ENCODE results near the gene RPLP2. TPM values are rescaled to one million over a fixed set of nuclear protein-coding genes. Genes with fewer than 3 reads are reported as not detected.

The RPLP2 gene
- total RNA-seq, 2 experiments from 2014 or later, result 2,941 to 2,963 TPM

DNA sequence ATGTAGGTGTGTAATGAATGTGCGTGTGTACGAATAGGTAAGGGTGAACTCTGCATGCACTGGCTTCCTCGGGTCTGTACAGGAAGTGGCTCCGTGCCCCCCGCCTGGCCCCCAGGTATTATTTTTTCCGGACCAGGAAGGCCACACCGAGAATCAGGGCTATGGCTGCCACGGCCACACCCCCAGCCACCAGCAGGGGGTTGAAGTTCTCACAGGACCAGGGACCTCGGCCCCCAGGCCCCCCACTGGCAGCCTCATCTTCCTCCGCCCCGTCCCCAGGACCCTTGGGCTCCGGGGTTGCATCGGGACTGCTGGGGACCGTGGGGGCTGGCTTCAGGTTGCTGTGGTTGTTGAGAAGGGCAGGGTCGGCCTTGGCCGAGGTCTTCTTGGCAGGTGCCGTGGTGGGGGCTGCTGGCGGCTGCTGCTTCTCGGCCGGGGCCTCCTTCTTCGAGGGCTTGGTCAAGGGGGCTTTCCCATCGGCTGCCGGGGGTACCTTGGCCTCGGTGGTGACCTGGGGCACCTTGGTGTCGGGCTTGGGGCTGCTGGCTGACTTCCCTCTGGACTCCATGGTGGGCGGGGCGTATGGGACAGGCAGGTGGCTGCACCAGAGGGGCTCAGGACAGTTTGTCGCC lies 21.6 kb upstream of the RPLP2 start:
- intact Hi-C loops (cut with micrococcal nuclease), result no loop called here
- peaks cover 12% of the 10 kb centered on the region for H3K36me3 Mint-ChIP-seq
- POLR2A ChIA-PET, result no interaction called here
- no peaks in the 10 kb centered on the region for H3K27me3 Mint-ChIP-seq
- H3K9me3 Mint-ChIP-seq, result no peaks in the 10 kb centered on the region
- no peak overlapping the region for H3K4me3 Mint-ChIP-seq
- H3K4me1 Mint-ChIP-seq (ENCODE audit: low read depth), result no peaks in the 10 kb centered on the region
- no peak for DNase-seq
- CTCF ChIA-PET, result no interaction called here
- H3K27ac Mint-ChIP-seq, result no peak overlapping the region

DNA sequence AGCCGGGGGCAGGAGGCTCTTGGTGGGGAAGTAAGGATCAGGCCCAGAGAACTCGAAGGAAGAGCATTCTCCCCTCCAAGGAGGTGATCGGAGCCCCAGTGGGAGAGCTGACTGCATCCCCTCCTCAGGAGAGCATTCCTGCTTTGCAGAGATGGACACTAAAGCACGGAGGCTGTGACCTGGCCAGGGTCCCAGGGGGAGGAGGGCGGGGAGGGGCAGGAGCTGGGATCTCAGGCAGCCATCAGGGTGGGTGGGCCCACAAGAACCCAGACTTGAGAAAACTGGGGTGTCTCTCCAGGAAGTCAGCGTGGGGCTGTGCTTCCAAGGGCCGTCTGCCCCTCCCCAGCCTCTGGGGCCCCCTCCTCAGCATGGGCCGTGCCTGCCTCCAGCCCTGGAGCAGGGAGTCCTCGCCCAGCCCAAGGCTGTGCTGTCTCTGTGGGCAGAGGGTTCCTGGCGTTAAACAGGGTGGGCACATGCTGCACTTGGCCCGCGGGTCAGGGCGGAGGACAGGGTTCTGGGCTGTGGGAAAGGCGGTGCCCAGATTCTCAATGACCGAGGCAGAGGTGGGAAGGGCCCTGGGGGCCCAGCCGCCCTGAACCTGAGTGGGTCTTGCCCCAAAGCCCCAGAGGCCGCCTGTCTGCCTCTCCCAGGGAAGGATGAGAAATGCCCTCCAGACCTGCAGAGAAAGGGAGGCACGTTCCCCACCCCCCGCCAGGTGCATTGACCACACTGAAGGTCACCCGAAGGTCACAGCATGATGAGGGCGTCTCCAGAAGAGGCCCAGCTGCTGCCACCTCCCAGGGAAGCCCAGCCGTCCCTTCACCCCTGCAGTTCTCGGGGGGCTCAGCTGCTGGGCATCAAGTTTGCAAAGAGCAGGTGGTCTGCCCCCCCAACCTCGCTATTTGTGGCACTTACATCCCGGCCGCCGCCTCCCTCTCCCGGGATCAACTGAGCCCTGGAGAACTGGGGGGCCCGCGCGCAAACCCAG lies 20.5 kb upstream of the RPLP2 start:
- peaks cover 12% of the 10 kb centered on the region for H3K36me3 Mint-ChIP-seq
- CTCF ChIA-PET, result interaction anchor here (1.0 kb wide), 1 partner anchor 20 kb away, joined by 3 read pairs; no protein-coding TSS in a partner anchor

DNA sequence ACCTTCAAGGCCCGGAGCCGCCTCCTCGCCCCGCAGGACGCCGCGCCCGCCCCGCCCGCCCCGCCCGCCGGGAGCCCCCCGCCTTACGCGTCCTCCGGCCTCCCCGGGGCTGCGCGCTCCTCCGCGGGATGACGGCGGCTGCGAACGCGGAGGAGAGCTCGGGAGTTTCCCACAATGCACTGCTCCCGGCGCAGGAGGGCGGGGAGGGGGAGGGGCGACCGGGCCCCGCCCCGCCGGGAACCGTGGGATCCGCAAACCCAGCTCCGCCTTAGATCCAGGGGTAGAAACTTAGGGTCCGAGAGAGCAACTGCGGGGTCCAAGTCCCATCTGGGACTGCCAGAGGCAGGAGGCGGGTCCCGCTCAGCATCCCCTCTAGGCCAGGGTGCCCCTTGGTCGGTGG lies 19.8 kb upstream of the RPLP2 start, which contains the start of gene CEND1:
Gene CEND1 (minus strand): TSS at position 148 of the 400 bp plus-strand sequence. CDS start 1,514 bp downstream, outside the sequence.
- intact Hi-C loops (cut with micrococcal nuclease), result loop anchor here (10.0 kb wide), 1 partner anchor 375 kb away; the partner anchor contains the start of gene SIGIRR
- H3K27ac Mint-ChIP-seq, result no peak within 1 kb of the TSS
- peaks cover 15% of the 10 kb centered on the region for H3K36me3 Mint-ChIP-seq
- peak; percentile 67 for DNase-seq
- H3K27me3 Mint-ChIP-seq, result no peaks in the 10 kb centered on the region
- POLR2A ChIA-PET, result interaction anchor here (0.9 to 1.4 kb wide), 5 partner anchors 12 to 41 kb away, joined by 3 to 5 read pairs (median 4); partner anchors contain the start of gene GATD1
- CTCF ChIA-PET, result no interaction called here
- H3K4me1 Mint-ChIP-seq (ENCODE audit: low read depth), result peaks cover 2% of the 10 kb centered on the region
- H3K9me3 Mint-ChIP-seq, result no peaks in the 10 kb centered on the region
- H3K4me3 Mint-ChIP-seq, result peak within 1 kb of the TSS; percentile 46

More for the DNA sequence above, 20.5 kb upstream of the RPLP2 start:
- intact Hi-C loops (cut with micrococcal nuclease), result no loop called here
- no peaks in the 10 kb centered on the region for H3K9me3 Mint-ChIP-seq
- no peak overlapping the region for H3K27ac Mint-ChIP-seq
- H3K4me3 Mint-ChIP-seq, result peak overlapping the region; percentile 46
- H3K27me3 Mint-ChIP-seq, result no peaks in the 10 kb centered on the region
- H3K4me1 Mint-ChIP-seq (ENCODE audit: low read depth), result no peaks in the 10 kb centered on the region
- DNase-seq, result no peak
- POLR2A ChIA-PET, result interaction anchor here (0.9 to 1.4 kb wide), 4 partner anchors 11 to 41 kb away, joined by 3 to 5 read pairs (median 4); partner anchors contain the start of gene GATD1

DNA sequence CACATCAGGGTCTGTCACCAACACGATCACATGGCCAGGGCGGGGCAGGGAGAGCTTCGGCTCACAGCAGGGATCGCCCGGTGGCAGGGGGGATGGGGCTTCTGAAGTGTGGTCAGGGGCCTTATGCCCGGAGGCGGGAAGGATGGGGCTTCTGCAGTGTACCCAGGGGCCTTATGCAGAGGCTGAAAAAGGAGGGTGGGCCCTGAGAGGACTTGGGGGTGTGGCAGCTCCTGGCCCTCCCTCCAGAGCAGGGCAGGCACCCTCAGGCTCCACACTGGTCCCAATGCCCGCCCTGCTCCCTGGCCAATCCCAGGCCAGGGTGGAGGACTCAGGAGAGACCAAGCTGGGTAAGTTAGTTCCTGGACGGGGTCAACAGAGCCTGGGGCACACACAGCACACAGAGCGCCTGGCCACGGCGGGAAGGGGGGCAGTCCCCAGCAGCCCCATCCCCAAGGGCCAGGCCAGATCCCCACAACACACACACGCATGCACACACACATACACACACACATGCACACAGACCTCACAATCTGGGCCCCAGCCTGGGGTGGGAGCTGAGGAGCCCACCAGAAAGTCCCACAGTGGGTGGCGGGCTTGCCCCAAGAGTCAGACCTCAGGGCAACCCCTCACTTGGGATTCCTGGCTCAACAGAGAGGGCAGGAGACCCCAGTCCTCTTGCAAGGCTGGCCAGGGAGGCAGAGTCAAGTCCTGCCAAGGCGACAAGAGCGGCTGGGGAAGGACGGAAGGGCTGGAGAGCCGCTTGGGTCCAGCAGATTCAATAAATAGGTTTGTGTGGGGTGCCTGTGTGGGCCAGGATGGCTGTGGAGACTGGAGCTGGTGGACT lies 18.8 kb upstream of the RPLP2 start:
- ChIA-PET POLR2A (interaction anchor here (1.2 to 1.4 kb wide), 2 partner anchors 15 to 42 kb away, joined by 3 to 4 read pairs; no protein-coding TSS in a partner anchor), CTCF (no interaction called here)
- H3K27me3 Mint-ChIP-seq, result no peaks in the 10 kb centered on the region
- H3K9me3 Mint-ChIP-seq, result no peaks in the 10 kb centered on the region
- intact Hi-C loops (cut with micrococcal nuclease), result loop anchor here (10.0 kb wide), 1 partner anchor 376 kb away; the partner anchor contains the start of gene SIGIRR
- H3K4me1 Mint-ChIP-seq (ENCODE audit: low read depth), result peaks cover 8% of the 10 kb centered on the region
- H3K27ac Mint-ChIP-seq, result no peak overlapping the region
- DNase-seq, result no peak
- H3K4me3 Mint-ChIP-seq, result no peak overlapping the region
- H3K36me3 Mint-ChIP-seq, result peaks cover 15% of the 10 kb centered on the region

DNA sequence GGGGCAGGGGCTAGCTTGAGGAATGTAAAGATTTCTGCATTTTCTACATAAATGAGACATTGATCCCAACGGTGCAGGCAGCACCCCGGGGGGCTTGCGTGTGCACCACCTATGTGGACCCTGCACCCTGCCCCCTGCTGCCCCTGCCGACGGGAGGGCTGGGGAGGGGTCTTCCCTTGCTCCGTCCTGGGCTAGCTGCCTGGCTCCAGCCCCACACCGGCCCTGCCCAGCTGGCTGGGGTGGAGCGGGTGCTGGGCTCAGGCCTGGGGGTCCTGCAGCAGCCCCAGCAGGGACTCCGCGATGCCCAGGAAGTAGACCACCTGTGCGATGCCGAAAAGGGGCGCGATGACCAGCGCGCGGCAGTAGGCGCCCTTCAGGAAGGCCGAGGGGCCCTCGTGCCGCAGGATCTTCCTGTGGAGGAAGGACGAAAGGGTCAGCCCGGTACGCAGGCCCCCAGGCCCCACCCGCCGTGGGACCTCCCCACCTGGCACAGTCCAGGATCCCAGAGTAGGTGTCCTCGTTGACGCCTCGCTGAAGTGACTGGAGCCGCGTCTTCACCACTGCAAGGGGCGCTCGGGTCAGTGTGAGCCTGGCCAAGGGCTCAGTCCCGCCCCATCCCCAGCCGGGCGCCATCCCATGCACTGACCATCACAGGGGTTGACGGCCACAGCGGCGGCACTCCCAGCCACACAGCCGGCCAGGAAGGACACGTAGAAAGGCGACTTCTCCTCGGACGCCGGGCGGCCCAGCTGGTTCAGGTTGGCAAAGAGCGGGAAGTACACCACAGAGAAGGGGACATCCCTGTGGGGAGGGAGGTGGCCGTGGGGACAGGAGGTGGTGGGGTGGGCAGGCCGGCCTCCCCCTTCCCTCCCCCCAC lies 17.9 kb upstream of the RPLP2 start:
- CTCF ChIA-PET, result no interaction called here
- POLR2A ChIA-PET, result no interaction called here
- Mint-ChIP-seq H3K36me3 (peaks cover 15% of the 10 kb centered on the region), H3K9me3 (no peaks in the 10 kb centered on the region), H3K27ac (no peak overlapping the region), H3K4me3 (no peak overlapping the region), H3K27me3 (no peaks in the 10 kb centered on the region), H3K4me1 (ENCODE audit: low read depth) (peaks cover 14% of the 10 kb centered on the region)
- intact Hi-C loops (cut with micrococcal nuclease), result loop anchor here (10.0 kb wide), 1 partner anchor 377 kb away; the partner anchor contains the start of gene SIGIRR
- no peak for DNase-seq

DNA sequence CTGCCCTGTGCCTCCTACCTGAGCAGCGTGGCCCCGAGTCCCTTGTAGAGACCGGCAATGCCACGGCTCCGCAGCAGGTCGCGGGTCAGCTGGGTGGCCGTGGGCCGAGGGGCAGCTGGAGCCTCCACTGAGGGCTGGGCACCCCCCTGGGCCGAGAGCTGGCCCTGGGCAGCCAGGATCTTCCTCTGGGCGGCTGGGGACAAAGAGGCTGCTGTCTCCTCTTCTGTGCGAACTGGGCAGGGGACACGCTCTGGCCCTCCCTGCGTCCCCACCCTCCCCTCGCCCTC lies 17.3 kb upstream of the RPLP2 start:
- CTCF ChIA-PET, result no interaction called here
- intact Hi-C loops (cut with micrococcal nuclease), result loop anchor here (10.0 kb wide), 1 partner anchor 378 kb away; the partner anchor contains the start of gene SIGIRR

DNA sequence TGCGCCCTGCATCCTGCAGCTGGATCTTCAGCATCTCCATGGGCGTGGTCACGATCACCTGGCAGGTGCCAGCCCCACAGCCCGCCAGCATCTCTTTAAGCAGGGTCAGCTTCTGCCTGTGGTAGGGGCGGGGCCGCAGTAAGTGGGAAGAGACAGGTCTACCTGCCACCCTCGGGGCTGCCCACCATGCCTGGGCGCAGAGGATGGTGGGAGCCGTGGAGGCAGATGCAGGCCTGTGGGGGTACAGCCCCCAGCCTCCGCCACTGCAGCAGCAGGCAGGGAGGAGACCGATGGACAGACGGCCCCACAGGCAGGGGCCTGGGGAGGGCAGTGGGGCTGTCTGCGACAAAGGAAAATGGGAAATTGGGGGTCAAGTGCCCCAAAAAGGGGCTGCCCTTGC lies 16.9 kb upstream of the RPLP2 start:
- POLR2A ChIA-PET, result no interaction called here
- DNase-seq, result no peak
- CTCF ChIA-PET, result interaction anchor here (0.6 kb wide), 1 partner anchor 1364 kb away, joined by 5 read pairs; no protein-coding TSS in a partner anchor
- no peak overlapping the region for H3K27ac Mint-ChIP-seq
- H3K4me3 Mint-ChIP-seq, result no peak overlapping the region
- no peaks in the 10 kb centered on the region for H3K27me3 Mint-ChIP-seq
- peaks cover 15% of the 10 kb centered on the region for H3K36me3 Mint-ChIP-seq
- peaks cover 15% of the 10 kb centered on the region for H3K4me1 Mint-ChIP-seq (ENCODE audit: low read depth)
- H3K9me3 Mint-ChIP-seq, result no peaks in the 10 kb centered on the region
- intact Hi-C loops (cut with micrococcal nuclease), result loop anchor here (10.0 kb wide), 1 partner anchor 378 kb away; the partner anchor contains the start of gene SIGIRR

More for the DNA sequence above, 17.3 kb upstream of the RPLP2 start:
- Mint-ChIP-seq H3K9me3 (no peaks in the 10 kb centered on the region), H3K36me3 (peaks cover 15% of the 10 kb centered on the region), H3K4me3 (no peak overlapping the region), H3K27ac (no peak overlapping the region), H3K27me3 (no peaks in the 10 kb centered on the region), H3K4me1 (ENCODE audit: low read depth) (peaks cover 15% of the 10 kb centered on the region)
- POLR2A ChIA-PET, result no interaction called here
- DNase-seq, result no peak

DNA sequence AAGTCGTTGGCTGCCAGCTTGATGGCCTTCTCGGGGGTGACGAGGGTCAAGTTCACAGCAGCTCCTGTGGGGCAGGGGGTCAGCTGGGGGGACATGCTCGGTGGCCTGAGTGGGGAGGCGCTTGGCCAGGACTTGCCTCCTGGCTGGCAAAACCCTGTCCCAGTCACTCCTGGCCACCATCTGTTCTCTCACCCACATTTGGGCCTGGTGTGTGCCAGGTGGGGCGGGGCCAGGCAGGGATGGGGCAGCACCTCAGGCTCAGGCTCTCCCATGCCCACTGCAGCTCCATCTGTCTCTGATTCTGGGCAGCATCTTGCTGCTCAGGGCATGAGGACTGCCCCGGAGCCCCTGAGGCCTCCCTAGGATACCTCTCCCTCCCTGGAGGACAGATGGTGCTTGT lies 16.2 kb upstream of the RPLP2 start:
- H3K4me3 Mint-ChIP-seq, result no peak overlapping the region
- peaks cover 15% of the 10 kb centered on the region for H3K36me3 Mint-ChIP-seq
- peaks cover 15% of the 10 kb centered on the region for H3K4me1 Mint-ChIP-seq (ENCODE audit: low read depth)
- DNase-seq, result no peak
- ChIA-PET CTCF (interaction anchor here (0.6 kb wide), 1 partner anchor 1363 kb away, joined by 5 read pairs; no protein-coding TSS in a partner anchor), POLR2A (no interaction called here)
- H3K27ac Mint-ChIP-seq, result no peak overlapping the region
- H3K27me3 Mint-ChIP-seq, result no peaks in the 10 kb centered on the region
- intact Hi-C loops (cut with micrococcal nuclease), result loop anchor here (10.0 kb wide), 1 partner anchor 379 kb away; the partner anchor contains the start of gene SIGIRR
- no peaks in the 10 kb centered on the region for H3K9me3 Mint-ChIP-seq

DNA sequence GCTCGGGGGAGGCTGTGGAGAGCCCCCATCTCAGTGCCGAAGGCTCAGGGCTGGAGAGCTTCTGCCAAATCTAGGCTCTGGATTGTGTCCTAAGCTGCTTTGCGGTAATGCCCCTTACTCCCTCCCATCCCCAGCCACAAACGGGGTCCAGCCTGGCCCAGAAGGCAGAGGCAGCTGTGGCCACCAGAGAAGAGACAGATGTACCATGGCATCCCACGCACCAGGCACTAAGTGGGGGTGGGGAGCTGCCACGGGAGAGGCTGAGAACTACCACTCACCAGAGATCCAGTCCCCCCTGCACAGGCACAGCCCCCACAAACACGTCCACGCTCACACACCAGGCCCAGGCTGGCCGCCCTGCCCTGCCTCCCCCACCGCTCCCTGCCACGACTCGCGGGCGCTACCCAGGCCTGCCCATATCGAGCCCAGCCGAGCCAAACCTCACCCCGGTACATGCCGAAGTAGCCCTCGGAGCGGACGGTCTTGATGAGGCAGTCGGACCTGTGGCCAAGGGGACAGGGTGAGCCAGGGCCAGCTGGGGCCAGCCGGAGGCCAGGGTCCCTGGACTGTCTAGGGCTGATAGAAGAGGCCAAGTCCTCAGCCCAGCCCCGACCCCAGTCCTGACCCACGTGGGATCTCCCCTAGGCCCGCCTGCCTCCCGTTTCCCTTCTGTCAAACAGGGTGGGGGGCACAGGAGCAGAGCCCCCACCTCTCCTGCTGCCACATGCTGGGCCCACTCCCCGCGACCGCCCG lies 15.6 kb upstream of the RPLP2 start:
- Mint-ChIP-seq H3K9me3 (no peaks in the 10 kb centered on the region), H3K4me3 (no peak overlapping the region), H3K27me3 (no peaks in the 10 kb centered on the region), H3K4me1 (ENCODE audit: low read depth) (peaks cover 15% of the 10 kb centered on the region), H3K27ac (no peak overlapping the region), H3K36me3 (peaks cover 15% of the 10 kb centered on the region)
- DNase-seq, result no peak
- intact Hi-C loops (cut with micrococcal nuclease), result loop anchor here (10.0 kb wide), 1 partner anchor 379 kb away; the partner anchor contains the start of gene SIGIRR
- POLR2A ChIA-PET, result no interaction called here
- CTCF ChIA-PET, result no interaction called here

All from activated CD4-positive, alpha-beta memory T cell treated with anti-CD3 and anti-CD28 coated beads for 36 hours (primary cell).